SJSA1 (cell line): ENCODE data around the gene BTRC. TPM values are rescaled to one million over a fixed set of nuclear protein-coding genes. Genes with fewer than 3 reads are reported as not detected.

Source experiments
- DNase-seq, 2 experiments: peaks; one replicate each; pipeline ENCODE4 v3.0.0-alpha.2; 2015 to 2020; ENCODE audit warnings: low spot score in 2 of 2, low read depth in 1 of 2
- H3K27ac ChIP-seq: fragments of 250-450 bp; sonication (Bioruptor Pico); 2 replicates; pipeline ENCODE4 v1.5.1; 2020; ENCODE audit warnings: mild to moderate bottlenecking, moderate library complexity
- H3K27me3 ChIP-seq: fragments of 250-450 bp; sonication (Bioruptor Pico); replicated peaks from 2 replicates; pipeline ENCODE4 v1.5.1; 2020; ENCODE audit warnings: mild to moderate bottlenecking, moderate library complexity
- H3K36me3 ChIP-seq: fragments of 250-450 bp; sonication (Bioruptor Pico); 2 replicates; pipeline ENCODE4 v1.5.1; 2020; ENCODE audit warnings: mild to moderate bottlenecking
- H3K4me1 ChIP-seq: fragments of 250-450 bp; sonication (Bioruptor Pico); replicated peaks from 2 replicates; pipeline ENCODE4 v1.6.1; 2021; ENCODE audit warnings: mild to moderate bottlenecking
- H3K4me3 ChIP-seq: fragments of 250-450 bp; sonication (Bioruptor Pico); 2 replicates; pipeline ENCODE4 v1.5.1; 2020; ENCODE audit warnings: mild to moderate bottlenecking
- H3K9me3 ChIP-seq: fragments of 250-450 bp; sonication (Bioruptor Pico); replicated peaks from 2 replicates; pipeline ENCODE4 v1.5.1; 2020; ENCODE audit warnings: mild to moderate bottlenecking
- total RNA-seq: library from RNA; depleted of rRNA; stranded (reverse); fragments of >200 nt; shearing (Covaris generic); gene quantifications from 2 replicates; pipeline ENCODE4 v1.2.3, GENCODE V29; 2014

Gene BTRC
- total RNA-seq, 1 experiment from 2014 or later: 11.7 TPM

- Histone ChIP-seq H3K27ac (no peak overlapping the region), H3K4me1 (no peaks in the 10 kb centered on the region), H3K9me3 (no peaks in the 10 kb centered on the region), H3K36me3 (no peaks in the 10 kb centered on the region), H3K27me3 (no peaks in the 10 kb centered on the region), H3K4me3 (no peak overlapping the region)
- DNase-seq: no peak
Observed at GRCh38 chr10:101493782-101494281, 139.9 kb downstream of the BTRC start.

DNA sequence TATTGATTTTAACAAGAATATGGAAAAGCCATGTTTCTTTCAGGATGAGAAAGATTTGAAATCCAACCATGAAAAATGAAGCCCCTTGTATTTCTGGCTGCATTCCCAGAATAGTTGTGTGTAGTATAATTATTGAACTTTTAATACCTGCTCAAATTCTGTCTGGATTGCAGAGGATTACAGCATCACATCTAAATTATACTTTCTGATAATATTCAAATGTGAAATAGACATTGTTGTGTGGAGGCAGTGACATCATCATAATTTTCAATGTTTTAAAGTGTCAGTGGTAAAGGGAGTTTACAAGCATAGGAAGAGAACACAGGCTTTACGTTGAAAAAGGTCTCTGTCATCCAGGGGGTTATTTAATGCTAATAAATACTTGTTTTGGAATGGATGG, 140.7 kb downstream of the BTRC start:
- DNase-seq: no peak
- H3K9me3 ChIP-seq: no peaks in the 10 kb centered on the region
- H3K27me3 ChIP-seq: no peaks in the 10 kb centered on the region
- no peaks in the 10 kb centered on the region for H3K4me1 ChIP-seq
- H3K27ac ChIP-seq: no peak overlapping the region
- H3K36me3 ChIP-seq: no peaks in the 10 kb centered on the region
- H3K4me3 ChIP-seq: no peak overlapping the region

- DNase-seq: no peak
- Histone ChIP-seq H3K4me3 (no peak overlapping the region), H3K36me3 (no peaks in the 10 kb centered on the region)
Observed at GRCh38 chr10:101495324-101495925, 141.5 kb downstream of the BTRC start.

GRCh38 chr10:101504438-101504837, 150.5 kb downstream of the BTRC start:
- Histone ChIP-seq H3K4me1 (no peaks in the 10 kb centered on the region), H3K9me3 (no peaks in the 10 kb centered on the region), H3K27ac (no peak overlapping the region), H3K4me3 (no peak overlapping the region), H3K27me3 (no peaks in the 10 kb centered on the region), H3K36me3 (no peaks in the 10 kb centered on the region)
- no peak for DNase-seq

More at GRCh38 chr10:101495324-101495925, 141.5 kb downstream of the BTRC start:
- Histone ChIP-seq H3K27me3 (no peaks in the 10 kb centered on the region), H3K27ac (no peak overlapping the region), H3K9me3 (no peaks in the 10 kb centered on the region), H3K4me1 (no peaks in the 10 kb centered on the region)

- Histone ChIP-seq H3K27me3 (no peaks in the 10 kb centered on the region), H3K4me1 (no peaks in the 10 kb centered on the region), H3K4me3 (no peak overlapping the region), H3K27ac (no peak overlapping the region), H3K9me3 (no peaks in the 10 kb centered on the region), H3K36me3 (no peaks in the 10 kb centered on the region)
- no peak for DNase-seq
Observed at GRCh38 chr10:101506829-101507661, 153.1 kb downstream of the BTRC start.

- Histone ChIP-seq H3K27ac (no peak overlapping the region), H3K4me1 (no peaks in the 10 kb centered on the region), H3K36me3 (no peaks in the 10 kb centered on the region), H3K27me3 (no peaks in the 10 kb centered on the region), H3K4me3 (no peak overlapping the region), H3K9me3 (no peaks in the 10 kb centered on the region)
- DNase-seq: no peak
Observed at GRCh38 chr10:101507828-101508227, 153.9 kb downstream of the BTRC start.

- Histone ChIP-seq H3K27me3 (no peaks in the 10 kb centered on the region), H3K27ac (no peak overlapping the region), H3K4me3 (no peak overlapping the region), H3K36me3 (no peaks in the 10 kb centered on the region), H3K9me3 (no peaks in the 10 kb centered on the region), H3K4me1 (no peaks in the 10 kb centered on the region)
- no peak for DNase-seq
Observed at GRCh38 chr10:101511938-101512337, 158.0 kb downstream of the BTRC start.

- Histone ChIP-seq H3K9me3 (no peaks in the 10 kb centered on the region), H3K4me1 (no peaks in the 10 kb centered on the region), H3K27ac (no peak overlapping the region), H3K36me3 (no peaks in the 10 kb centered on the region), H3K4me3 (no peak overlapping the region), H3K27me3 (no peaks in the 10 kb centered on the region)
- no peak for DNase-seq
Observed at GRCh38 chr10:101512738-101513137, 158.8 kb downstream of the BTRC start.

- H3K9me3 ChIP-seq: no peaks in the 10 kb centered on the region
- H3K36me3 ChIP-seq: no peaks in the 10 kb centered on the region
- H3K4me3 ChIP-seq: no peak overlapping the region
- no peaks in the 10 kb centered on the region for H3K27me3 ChIP-seq
- no peak for DNase-seq
- no peaks in the 10 kb centered on the region for H3K4me1 ChIP-seq
- no peak overlapping the region for H3K27ac ChIP-seq
Observed at GRCh38 chr10:101513733-101514132, 159.8 kb downstream of the BTRC start.

DNA sequence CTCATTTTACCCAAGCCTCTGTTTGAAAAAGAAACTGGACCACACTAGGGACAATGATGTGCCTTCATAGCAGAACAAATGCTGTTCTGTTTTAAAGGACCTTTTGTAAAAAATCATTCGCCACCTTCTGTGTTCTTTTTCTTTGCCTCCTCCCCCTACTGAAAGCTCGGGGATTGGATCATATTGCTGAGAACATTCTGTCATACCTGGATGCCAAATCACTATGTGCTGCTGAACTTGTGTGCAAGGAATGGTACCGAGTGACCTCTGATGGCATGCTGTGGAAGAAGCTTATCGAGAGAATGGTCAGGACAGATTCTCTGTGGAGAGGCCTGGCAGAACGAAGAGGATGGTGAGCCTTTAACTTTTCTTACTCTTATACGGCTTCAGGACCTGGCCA, 171.9 kb downstream of the BTRC start:
- no peaks in the 10 kb centered on the region for H3K27me3 ChIP-seq
- H3K4me1 ChIP-seq: peaks cover 33% of the 10 kb centered on the region
- no peak overlapping the region for H3K4me3 ChIP-seq
- H3K27ac ChIP-seq: no peak overlapping the region
- DNase-seq: no peak
- no peaks in the 10 kb centered on the region for H3K36me3 ChIP-seq
- no peaks in the 10 kb centered on the region for H3K9me3 ChIP-seq

- no peaks in the 10 kb centered on the region for H3K27me3 ChIP-seq
- peaks cover 7% of the 10 kb centered on the region for H3K36me3 ChIP-seq
- no peaks in the 10 kb centered on the region for H3K9me3 ChIP-seq
- H3K4me3 ChIP-seq: no peak overlapping the region
- peak in 1 of 2 experiments; percentile 42 for DNase-seq
- H3K27ac ChIP-seq: 0 out of 2 replicates have a peak overlapping the region, but pooled peaks have one; percentile 11
- H3K4me1 ChIP-seq: peaks cover 31% of the 10 kb centered on the region
Observed at GRCh38 chr10:101529207-101529606, 175.2 kb downstream of the BTRC start.

DNA sequence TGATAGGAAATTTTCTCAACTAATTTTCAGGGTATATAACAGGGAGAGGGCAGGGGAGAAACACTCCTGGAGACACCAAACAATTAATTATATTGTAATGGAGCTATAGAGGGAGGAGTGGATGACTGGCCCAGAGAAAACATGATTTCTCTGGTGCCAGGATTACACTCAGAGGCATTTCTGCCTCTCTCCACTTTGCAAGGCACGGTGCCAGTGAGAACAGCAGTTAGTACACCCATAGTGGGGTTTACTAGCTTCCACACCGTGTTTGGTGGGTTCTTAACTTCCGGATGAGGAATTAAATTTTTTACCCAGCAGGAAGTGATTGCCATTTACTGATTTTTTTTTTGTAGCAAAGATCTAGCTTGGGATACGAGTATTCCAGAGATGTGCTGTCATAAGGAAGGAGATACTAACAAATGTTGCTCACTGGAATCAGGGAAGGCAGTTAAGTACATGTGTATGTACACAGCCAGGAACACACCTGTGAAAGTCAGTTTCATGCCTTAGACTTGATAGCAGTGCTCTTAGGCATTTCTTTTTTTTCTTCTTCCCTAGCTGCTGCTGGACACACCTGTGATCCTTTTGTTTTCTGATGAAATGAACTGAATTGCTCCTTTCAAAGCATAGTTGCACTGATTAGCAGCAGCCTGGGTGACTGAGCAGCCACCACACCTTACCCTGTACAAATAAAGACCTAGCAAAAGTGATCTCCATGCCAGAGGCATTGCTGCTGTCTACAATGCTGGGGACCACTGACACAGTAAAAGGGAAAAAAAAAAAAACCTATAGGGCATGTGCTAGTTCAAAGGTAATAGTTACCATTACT, 176.0 kb downstream of the BTRC start:
- no peak overlapping the region for H3K27ac ChIP-seq
- no peak for DNase-seq

DNA sequence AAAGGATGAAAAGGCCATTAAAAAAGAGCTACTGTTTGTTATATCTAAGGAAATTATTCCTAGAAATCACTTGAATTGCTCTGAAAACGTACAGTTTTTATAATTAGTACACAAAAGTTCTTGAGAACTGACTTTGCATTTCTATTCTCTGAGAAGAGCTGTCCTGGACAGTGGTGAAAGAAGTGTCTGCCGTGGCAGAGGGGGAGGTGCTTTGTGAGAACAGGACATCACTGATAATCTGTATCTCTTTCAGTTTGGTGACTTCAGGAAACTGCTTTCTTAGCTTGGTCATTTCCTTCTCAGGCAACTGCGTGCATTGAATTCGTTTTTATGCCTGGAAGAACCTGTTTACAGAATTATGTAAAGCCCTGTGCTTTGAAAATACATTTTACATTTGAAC, 182.0 kb downstream of the BTRC start:
- Histone ChIP-seq H3K27ac (no peak overlapping the region), H3K4me3 (no peak overlapping the region), H3K4me1 (no peaks in the 10 kb centered on the region), H3K9me3 (no peaks in the 10 kb centered on the region), H3K36me3 (peaks cover 27% of the 10 kb centered on the region), H3K27me3 (no peaks in the 10 kb centered on the region)
- DNase-seq: no peak

More for the DNA sequence above, 176.0 kb downstream of the BTRC start:
- no peaks in the 10 kb centered on the region for H3K9me3 ChIP-seq
- H3K27me3 ChIP-seq: no peaks in the 10 kb centered on the region
- H3K36me3 ChIP-seq: peaks cover 7% of the 10 kb centered on the region
- no peak overlapping the region for H3K4me3 ChIP-seq
- H3K4me1 ChIP-seq: peaks cover 24% of the 10 kb centered on the region
